H1 (cell line): ENCODE data around the gene CDC7. TPM values are rescaled to one million over a fixed set of nuclear protein-coding genes. Genes with fewer than 3 reads are reported as not detected.

Source experiments
- CTCF ChIA-PET: fragments of 300-600 bp; sonication (Branson Sonifier 250); formaldehyde crosslinking; loops from one replicate; lab custom pipeline; 2021; ENCODE audit not compliant: partially characterized antibody; lab: Charles Lee
- POLR2A ChIA-PET: fragments of 300-600 bp; sonication (Branson Sonifier 250); formaldehyde crosslinking; loops from one replicate; lab custom pipeline; 2021; ENCODE audit warnings: inconsistent platforms; ENCODE audit not compliant: partially characterized antibody; lab: Charles Lee
- DNase-seq, 2 experiments: peaks; one replicate each; pipeline versions ENCODE4 v3.0.0 to v3.0.0-alpha.2; 2010 to 2022; ENCODE audit warnings: low spot score in 2 of 2, low read depth in 1 of 2, mixed read lengths in 1 of 2
- FAIRE-seq: peaks from 2 replicates; lab custom pipeline; 2011; peaks lifted over from hg19 to GRCh38; lab: Jason Lieb, UNC
- H2AFZ ChIP-seq: 2 replicates; pipeline ENCODE4 v1.8.1; 2012; ENCODE audit warnings: low read length, inconsistent platforms
- H2AK5ac ChIP-seq: 2 replicates; pipeline ENCODE4 v1.6.1; 2013; ENCODE audit warnings: low read depth, low read length
- H2BK120ac ChIP-seq: replicated peaks from 2 replicates; pipeline ENCODE3; 2013; ENCODE audit warnings: low read depth, low read length, inconsistent platforms
- H2BK12ac ChIP-seq: 2 replicates; pipeline ENCODE4 v1.6.1; 2013; ENCODE audit warnings: low read depth, low read length
- H2BK15ac ChIP-seq: 2 replicates; pipeline ENCODE4 v1.6.1; 2013; ENCODE audit warnings: low read length
- H2BK20ac ChIP-seq: 2 replicates; pipeline ENCODE4 v1.6.1; 2013; ENCODE audit warnings: low read length
- H2BK5ac ChIP-seq: 2 replicates; pipeline ENCODE4 v1.6.1; 2013; ENCODE audit warnings: low read depth, low read length
- H3K14ac ChIP-seq: 2 replicates; pipeline ENCODE4 v1.6.1; 2013; ENCODE audit warnings: inconsistent platforms; ENCODE audit not compliant: insufficient read length
- H3K18ac ChIP-seq: 2 replicates; pipeline ENCODE4 v1.6.1; 2013; ENCODE audit warnings: low read length; ENCODE audit errors: extremely low read depth
- H3K23ac ChIP-seq: 2 replicates; pipeline ENCODE4 v1.6.1; 2013; ENCODE audit warnings: inconsistent platforms; ENCODE audit not compliant: insufficient read length
- H3K23me2 ChIP-seq: 2 replicates; pipeline ENCODE4 v1.6.1; 2013; ENCODE audit warnings: low read depth, low read length
- H3K27ac ChIP-seq: 2 replicates; pipeline ENCODE4 v1.6.1; 2011; ENCODE audit warnings: low read depth, low read length, inconsistent platforms
- H3K27me3 ChIP-seq, 4 experiments: replicated peaks in 1 of 4; 1 replicate in 1 of 4; 2 replicates in 3 of 4; pipeline versions ENCODE4 v1.6.1 to v1.8.1; 2011 to 2013; ENCODE audit warnings: low read length in 3 of 4, mild to moderate bottlenecking in 3 of 4, inconsistent platforms in 2 of 4, mixed read lengths in 2 of 4, moderate library complexity in 1 of 4; ENCODE audit not compliant: control insufficient read depth in 3 of 4, insufficient read depth in 3 of 4; ENCODE audit errors: extremely low read depth in 1 of 4
- H3K36me3 ChIP-seq, 4 experiments: 2 replicates each; pipeline versions ENCODE4 v1.6.1 to v1.8.1; 2011 to 2013; ENCODE audit warnings: mild to moderate bottlenecking in 4 of 4, low read length in 3 of 4, moderate library complexity in 2 of 4, control low read depth in 1 of 4, inconsistent platforms in 1 of 4; ENCODE audit not compliant: insufficient read depth in 4 of 4, control insufficient read depth in 2 of 4
- H3K4ac ChIP-seq: replicated peaks from 2 replicates; pipeline ENCODE3; 2013; ENCODE audit warnings: low read length, low read depth, mixed read lengths, inconsistent platforms; ENCODE audit not compliant: insufficient read length
- H3K4me1 ChIP-seq, 4 experiments: replicated peaks in 1 of 4; 1 replicate in 1 of 4; 2 replicates in 3 of 4; pipeline versions ENCODE4 v1.6.1 to v1.8.1; 2011 to 2013; ENCODE audit warnings: low read length in 3 of 4, inconsistent platforms in 2 of 4, mixed read lengths in 1 of 4; ENCODE audit not compliant: insufficient read depth in 4 of 4, control insufficient read depth in 3 of 4
- H3K4me2 ChIP-seq, 2 experiments: 2 replicates each; pipeline versions ENCODE4 v1.6.1 to v1.8.1; 2011 to 2013; ENCODE audit warnings: low read depth in 2 of 2, low read length in 2 of 2, control low read depth in 1 of 2, inconsistent platforms in 1 of 2, mild to moderate bottlenecking in 1 of 2; ENCODE audit not compliant: insufficient read depth in 1 of 2
- H3K4me3 ChIP-seq, 4 experiments: fragments of 200-600, 300-600 bp in 1 of 4; sonication (generic), shearing (Covaris generic), sonication (Bioruptor Twin) in 1 of 4; 2 replicates each; pipeline versions ENCODE4 v1.5.1 to v1.8.1; 2011 to 2016; ENCODE audit warnings: low read length in 4 of 4, low read depth in 3 of 4, control low read depth in 2 of 4, inconsistent platforms in 2 of 4, mild to moderate bottlenecking in 2 of 4, mixed read lengths in 1 of 4, moderate library complexity in 1 of 4; ENCODE audit not compliant: insufficient read depth in 2 of 4; ENCODE audit errors: extremely low read depth in 1 of 4
- H3K56ac ChIP-seq: replicated peaks from 2 replicates; pipeline ENCODE3; 2013; ENCODE audit warnings: low read depth, mild to moderate bottlenecking, mixed read lengths, low read length, inconsistent platforms; ENCODE audit not compliant: insufficient read length
- H3K79me1 ChIP-seq: 2 replicates; pipeline ENCODE4 v1.6.1; 2013; ENCODE audit warnings: low read depth, low read length, control low read depth
- H3K79me2 ChIP-seq, 2 experiments: 2 replicates each; pipeline versions ENCODE4 v1.6.1 to v1.8.1; 2012 to 2013; ENCODE audit warnings: low read length in 2 of 2, mild to moderate bottlenecking in 2 of 2, inconsistent platforms in 1 of 2; ENCODE audit not compliant: insufficient read depth in 2 of 2, control insufficient read depth in 1 of 2
- H3K9ac ChIP-seq, 4 experiments: replicated peaks in 1 of 4; 1 replicate in 1 of 4; 2 replicates in 3 of 4; pipeline versions ENCODE4 v1.6.1 to v1.8.1; 2011 to 2013; ENCODE audit warnings: low read depth in 3 of 4, low read length in 3 of 4, control low read depth in 2 of 4, mild to moderate bottlenecking in 2 of 4, moderate library complexity in 2 of 4, inconsistent platforms in 1 of 4; ENCODE audit errors: extremely low read depth in 1 of 4
- H3K9me3 ChIP-seq, 2 experiments: 2 replicates each; pipeline versions ENCODE4 v1.6.1 to v1.8.1; 2012 to 2013; ENCODE audit warnings: mild to moderate bottlenecking in 2 of 2, moderate library complexity in 2 of 2, control low read depth in 1 of 2, inconsistent platforms in 1 of 2, low read depth in 1 of 2, low read length in 1 of 2, mixed read lengths in 1 of 2; ENCODE audit not compliant: insufficient read depth in 2 of 2
- H4K20me1 ChIP-seq, 2 experiments: replicated peaks in 1 of 2; 2 replicates each; pipeline versions ENCODE3 to v1.8.1; 2011 to 2013; ENCODE audit warnings: inconsistent platforms in 2 of 2, low read length in 2 of 2, mild to moderate bottlenecking in 1 of 2; ENCODE audit not compliant: insufficient read depth in 2 of 2, control insufficient read depth in 1 of 2
- H4K5ac ChIP-seq: 2 replicates; pipeline ENCODE4 v1.6.1; 2013; ENCODE audit warnings: low read length, low read depth, mixed read lengths, inconsistent platforms; ENCODE audit not compliant: insufficient read length
- H4K8ac ChIP-seq: 2 replicates; pipeline ENCODE4 v1.8.0; 2013; ENCODE audit warnings: mild to moderate bottlenecking, moderate library complexity, low read length, inconsistent platforms; ENCODE audit not compliant: insufficient read depth; ENCODE audit errors: extremely low read depth
- H4K91ac ChIP-seq: replicated peaks from 2 replicates; pipeline ENCODE3; 2013; ENCODE audit warnings: low read length, mixed read lengths, inconsistent platforms; ENCODE audit not compliant: insufficient read length
- BRCA1 ChIP-seq: IDR thresholded peaks from 2 replicates; pipeline ENCODE4 v1.6.1; 2012; ENCODE audit warnings: low read depth, low read length, improper control_type of control experiment
- CTCF ChIP-seq, 3 experiments: IDR thresholded peaks; 1 replicate in 2 of 3; 2 replicates in 1 of 3; pipeline versions ENCODE4 v1.5.1 to v1.6.1; 2011; ENCODE audit warnings: low read length in 3 of 3, mild to moderate bottlenecking in 3 of 3, inconsistent platforms in 2 of 3, low read depth in 1 of 3, moderate library complexity in 1 of 3; ENCODE audit not compliant: insufficient read depth in 1 of 3; ENCODE audit errors: control extremely low read depth in 1 of 3
- E2F6 ChIP-seq: IDR thresholded peaks from 2 replicates; pipeline ENCODE4 v1.6.1; 2012; ENCODE audit warnings: inconsistent platforms
- HDAC6 ChIP-seq: IDR thresholded peaks from one replicate; pipeline ENCODE4 v1.7.1; 2012; ENCODE audit warnings: low read depth, mild to moderate bottlenecking, inconsistent platforms, low read length, moderate library complexity
- KDM4A ChIP-seq: IDR thresholded peaks from one replicate; pipeline ENCODE4 v1.7.1; 2012; ENCODE audit warnings: low read depth, mild to moderate bottlenecking, moderate library complexity, low read length, inconsistent platforms; ENCODE audit not compliant: severe bottlenecking
- POLR2AphosphoS5 ChIP-seq: IDR thresholded peaks from 2 replicates; pipeline ENCODE4 v1.6.1; 2011; ENCODE audit warnings: low read depth, low read length
- SIX5 ChIP-seq: IDR thresholded peaks from 2 replicates; pipeline ENCODE4 v1.6.1; 2011; ENCODE audit warnings: mild to moderate bottlenecking, low read depth, low read length
- TBP ChIP-seq: IDR thresholded peaks from 2 replicates; pipeline ENCODE4 v1.6.1; 2011; ENCODE audit warnings: low read depth, low read length, improper control_type of control experiment
- TCF12 ChIP-seq: IDR thresholded peaks from 2 replicates; pipeline ENCODE4 v1.6.1; 2011; ENCODE audit warnings: low read depth, mild to moderate bottlenecking, low read length
- TEAD4 ChIP-seq: IDR thresholded peaks from 2 replicates; pipeline ENCODE4 v1.6.1; 2012; ENCODE audit warnings: low read depth, low read length, inconsistent platforms, mixed read lengths
- WGBS, 2 experiments: shearing (Covaris generic) in 1 of 2; methylation state at CpG; one replicate each; pipeline versions ENCODE4 v1.1.6 to v1.1.7; 2013 to 2015; ENCODE audit warnings: low lambda C conversion rate in 2 of 2, mixed read lengths in 2 of 2, inconsistent platforms in 1 of 2, low coverage in 1 of 2, missing lambda C conversion rate in 1 of 2; ENCODE audit not compliant: insufficient replicate concordance in 2 of 2, insufficient coverage in 1 of 2, insufficient read length in 1 of 2; ENCODE audit errors: extremely low coverage in 1 of 2, missing lambda C conversion rate in 1 of 2; 5-methylcytosine and 5-hydroxymethylcytosine counted together
- polyA plus RNA-seq, 7 experiments: library from polyadenylated mRNA; depleted of rRNA in 3 of 7; stranded (reverse) in 5 of 7; unstranded in 2 of 7; fragments of >200 nt in 5 of 7; fragments of 200-250 nt in 2 of 7; gene quantifications; 1 replicate in 5 of 7; 2 replicates in 1 of 7; 4 replicates in 1 of 7; pipeline versions ENCODE4 v1.2.1 to v1.2.3, GENCODE V29; 2011 to 2013; ENCODE audit warnings: missing spikeins in 2 of 7, mixed read lengths in 2 of 7
- total RNA-seq: library from RNA; stranded (reverse); fragmentation: NEBNext Ultra II Directional; extraction: Animal tissue kit (Norgen Biotek cat#: 25700); gene quantifications from 2 replicates; pipeline ENCODE4 v1.2.1, GENCODE V29; 2021

The CDC7 gene
- total and polyA plus RNA-seq, 2 of the 8 experiments (the other 6 are each of a cell fraction or from before 2014, with no cell fraction given) = 12.2 to 34.4 TPM

GRCh38 chr1:91559046-91559750 is 58.5 kb downstream of the CDC7 start:
- Histone ChIP-seq H2BK5ac (no peak overlapping the region), H3K4me2 (no peak overlapping the region), H3K9ac (no peak overlapping the region), H3K4me1 (no peaks in the 10 kb centered on the region), H2BK20ac (no peak overlapping the region), H3K27me3 (no peaks in the 10 kb centered on the region), H3K18ac (no peak overlapping the region), H4K20me1 (no peaks in the 10 kb centered on the region), H4K91ac (no peak overlapping the region), H2AK5ac (no peak overlapping the region), H2BK120ac (no peak overlapping the region), H3K56ac (no peak overlapping the region), H3K9me3 (peaks cover 0 to 3% of the 10 kb centered on the region in 2 experiments; a peak in 2 of 4 replicates), H3K23me2 (no peaks in the 10 kb centered on the region), H3K4ac (no peak overlapping the region), H3K79me1 (no peaks in the 10 kb centered on the region), H2BK15ac (no peak overlapping the region), H4K5ac (no peak overlapping the region), H2AFZ (no peak overlapping the region), H3K14ac (no peak overlapping the region), H4K8ac (no peak overlapping the region), H3K79me2 (no peaks in the 10 kb centered on the region), H3K23ac (no peak overlapping the region), H3K27ac (no peak overlapping the region), H3K36me3 (no peaks in the 10 kb centered on the region; a peak in 1 of 8 replicates), H2BK12ac (no peak overlapping the region), H3K4me3 (no peak overlapping the region)
- no peak for DNase-seq
- no peak for FAIRE-seq
- ChIA-PET POLR2A (no interaction called here), CTCF (interaction anchor here (0.9 to 1.6 kb wide), 4 partner anchors 12 to 394 kb away, joined by 4 read pairs; no protein-coding TSS in a partner anchor)
- 92% methylated on average over 8 of the region's 8 CpGs; no CpG with 5 or more reads in 1 of the 2 experiments for WGBS, 2 experiments
- TF ChIP-seq TBP (no peak), TEAD4 (no peak), BRCA1 (no peak), E2F6 (no peak), HDAC6 (no peak), SIX5 (no peak), POLR2AphosphoS5 (no peak), TCF12 (no peak), KDM4A (no peak), CTCF (IDR thresholded peaks at IDR 0.05; ENCODE audit: control extremely low read depth in 1 of 3, insufficient read depth in 1 of 3, low read depth in 1 of 3, low read length in 3 of 3) (no peak)
